ENCODE results near the gene ZNF536.
"Not testable (repeated sequence)": the region's sequence is repeated elsewhere in the genome, so short reads cannot be mapped to it uniquely, and the experiment has no call there.

The ZNF536 gene

GRCh38 chr19:30481823-30482222, 109.6 kb downstream of the ZNF536 start:
- DNase-seq (ENCODE audit: low read depth, low spot score): no peak

- no peak for DNase-seq (ENCODE audit: low read depth, low spot score)
These were observed 110.8 kb downstream of the ZNF536 start for GRCh38 chr19:30482956-30483355.

GRCh38 chr19:30486250-30486649, 114.1 kb downstream of the ZNF536 start:
- not testable (repeated sequence) for DNase-seq (ENCODE audit: low read depth, low spot score)

- DNase-seq (ENCODE audit: low read depth, low spot score): no peak
These were observed 115.0 kb downstream of the ZNF536 start for GRCh38 chr19:30487178-30487577.

- peak; percentile 20 for DNase-seq (ENCODE audit: low read depth, low spot score)
These were observed 116.0 kb downstream of the ZNF536 start for GRCh38 chr19:30488191-30488590.

GRCh38 chr19:30490760-30491159, 118.6 kb downstream of the ZNF536 start:
- DNase-seq (ENCODE audit: low read depth, low spot score): no peak

GRCh38 chr19:30492586-30493270, 120.5 kb downstream of the ZNF536 start:
- no peak for DNase-seq (ENCODE audit: low read depth, low spot score)

- DNase-seq (ENCODE audit: low read depth, low spot score): no peak
These were observed 124.8 kb downstream of the ZNF536 start for GRCh38 chr19:30497034-30497433.

- DNase-seq (ENCODE audit: low read depth, low spot score): not testable (repeated sequence)
These were observed 125.9 kb downstream of the ZNF536 start for GRCh38 chr19:30498085-30498484.

GRCh38 chr19:30498707-30499106, 126.5 kb downstream of the ZNF536 start:
- DNase-seq (ENCODE audit: low read depth, low spot score): no peak

- no peak for DNase-seq (ENCODE audit: low read depth, low spot score)
These were observed 132.1 kb downstream of the ZNF536 start for GRCh38 chr19:30504272-30504671.

- DNase-seq (ENCODE audit: low read depth, low spot score): no peak
These were observed 140.2 kb downstream of the ZNF536 start for GRCh38 chr19:30512176-30513081.

- no peak for DNase-seq (ENCODE audit: low read depth, low spot score)
These were observed 140.9 kb downstream of the ZNF536 start for GRCh38 chr19:30513082-30513411.

GRCh38 chr19:30516111-30516510, 143.9 kb downstream of the ZNF536 start:
- DNase-seq (ENCODE audit: low read depth, low spot score): no peak

- DNase-seq (ENCODE audit: low read depth, low spot score): peak; percentile 1
These were observed 144.3 kb downstream of the ZNF536 start for GRCh38 chr19:30516531-30516930.

- no peak for DNase-seq (ENCODE audit: low read depth, low spot score)
These were observed 146.9 kb downstream of the ZNF536 start for GRCh38 chr19:30518965-30519606.

GRCh38 chr19:30519607-30520205, 147.5 kb downstream of the ZNF536 start:
- DNase-seq (ENCODE audit: low read depth, low spot score): no peak

GRCh38 chr19:30520735-30521479, 148.7 kb downstream of the ZNF536 start:
- DNase-seq (ENCODE audit: low read depth, low spot score): no peak

- DNase-seq (ENCODE audit: low read depth, low spot score): no peak
These were observed 149.8 kb downstream of the ZNF536 start for GRCh38 chr19:30521937-30522336.

GRCh38 chr19:30522341-30522740, 150.2 kb downstream of the ZNF536 start:
- DNase-seq (ENCODE audit: low read depth, low spot score): no peak

GRCh38 chr19:30523791-30524190, 151.6 kb downstream of the ZNF536 start:
- DNase-seq (ENCODE audit: low read depth, low spot score): no peak
